Measurements from ENCODE around the gene SCFD2. TPM values are rescaled to one million over a fixed set of nuclear protein-coding genes. Genes with fewer than 3 reads are reported as not detected.

The SCFD2 gene
- total and polyA plus RNA-seq, 10 of the 15 experiments (the other 5 are each of a cell fraction or from before 2014, with no cell fraction given), result 4.8 to 37.6 (median 24.9) TPM

DNA sequence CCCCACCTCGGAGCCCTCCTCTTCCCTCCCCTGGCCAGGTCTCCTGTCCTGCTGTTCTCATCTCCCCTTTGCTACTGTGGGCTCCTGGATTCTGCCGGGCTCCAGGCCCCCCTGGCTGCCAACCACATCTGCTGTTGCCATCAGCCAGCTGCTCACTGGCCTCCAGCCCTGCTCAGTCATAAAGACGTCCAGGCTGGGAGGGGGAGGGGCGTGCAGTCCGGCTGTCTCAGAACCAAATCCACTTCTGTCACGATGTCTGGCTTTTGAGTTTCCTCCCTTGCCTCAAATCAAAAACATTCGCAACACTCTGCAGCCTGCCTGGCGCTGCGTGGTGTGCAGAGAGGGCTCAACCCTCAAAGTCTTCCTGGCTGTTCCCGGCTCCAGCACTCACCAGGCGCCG, 496.7 kb downstream of the SCFD2 start (continued):
- TF ChIP-seq, protein P1, sequence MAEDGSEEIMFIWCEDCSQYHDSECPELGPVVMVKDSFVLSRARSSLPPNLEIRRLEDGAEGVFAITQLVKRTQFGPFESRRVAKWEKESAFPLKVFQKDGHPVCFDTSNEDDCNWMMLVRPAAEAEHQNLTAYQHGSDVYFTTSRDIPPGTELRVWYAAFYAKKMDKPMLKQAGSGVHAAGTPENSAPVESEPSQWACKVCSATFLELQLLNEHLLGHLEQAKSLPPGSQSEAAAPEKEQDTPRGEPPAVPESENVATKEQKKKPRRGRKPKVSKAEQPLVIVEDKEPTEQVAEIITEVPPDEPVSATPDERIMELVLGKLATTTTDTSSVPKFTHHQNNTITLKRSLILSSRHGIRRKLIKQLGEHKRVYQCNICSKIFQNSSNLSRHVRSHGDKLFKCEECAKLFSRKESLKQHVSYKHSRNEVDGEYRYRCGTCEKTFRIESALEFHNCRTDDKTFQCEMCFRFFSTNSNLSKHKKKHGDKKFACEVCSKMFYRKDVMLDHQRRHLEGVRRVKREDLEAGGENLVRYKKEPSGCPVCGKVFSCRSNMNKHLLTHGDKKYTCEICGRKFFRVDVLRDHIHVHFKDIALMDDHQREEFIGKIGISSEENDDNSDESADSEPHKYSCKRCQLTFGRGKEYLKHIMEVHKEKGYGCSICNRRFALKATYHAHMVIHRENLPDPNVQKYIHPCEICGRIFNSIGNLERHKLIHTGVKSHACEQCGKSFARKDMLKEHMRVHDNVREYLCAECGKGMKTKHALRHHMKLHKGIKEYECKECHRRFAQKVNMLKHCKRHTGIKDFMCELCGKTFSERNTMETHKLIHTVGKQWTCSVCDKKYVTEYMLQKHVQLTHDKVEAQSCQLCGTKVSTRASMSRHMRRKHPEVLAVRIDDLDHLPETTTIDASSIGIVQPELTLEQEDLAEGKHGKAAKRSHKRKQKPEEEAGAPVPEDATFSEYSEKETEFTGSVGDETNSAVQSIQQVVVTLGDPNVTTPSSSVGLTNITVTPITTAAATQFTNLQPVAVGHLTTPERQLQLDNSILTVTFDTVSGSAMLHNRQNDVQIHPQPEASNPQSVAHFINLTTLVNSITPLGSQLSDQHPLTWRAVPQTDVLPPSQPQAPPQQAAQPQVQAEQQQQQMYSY (CRISPR knock-in tag; IDR thresholded peaks at IDR 0.05), result no peak
- no peak for TF ChIP-seq BMI1 (IDR thresholded peaks at IDR 0.05; ENCODE audit: borderline replicate concordance)
- TF ChIP-seq, protein P2, sequence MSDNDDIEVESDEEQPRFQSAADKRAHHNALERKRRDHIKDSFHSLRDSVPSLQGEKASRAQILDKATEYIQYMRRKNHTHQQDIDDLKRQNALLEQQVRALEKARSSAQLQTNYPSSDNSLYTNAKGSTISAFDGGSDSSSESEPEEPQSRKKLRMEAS (IDR thresholded peaks at IDR 0.05; ENCODE audit: low read depth, low read length), result no peak
- TF ChIP-seq LARP7 (IDR thresholded peaks at IDR 0.05), result no peak
- no peak for TF ChIP-seq CREM (IDR thresholded peaks at IDR 0.05; ENCODE audit: low read depth)
- no peak for TF ChIP-seq RCOR1 (conservative IDR thresholded peaks at IDR 0.05; ENCODE audit: low read depth, low read length)
- TF ChIP-seq FOXK2 (IDR thresholded peaks at IDR 0.05), result no peak
- TF ChIP-seq, protein P3, sequence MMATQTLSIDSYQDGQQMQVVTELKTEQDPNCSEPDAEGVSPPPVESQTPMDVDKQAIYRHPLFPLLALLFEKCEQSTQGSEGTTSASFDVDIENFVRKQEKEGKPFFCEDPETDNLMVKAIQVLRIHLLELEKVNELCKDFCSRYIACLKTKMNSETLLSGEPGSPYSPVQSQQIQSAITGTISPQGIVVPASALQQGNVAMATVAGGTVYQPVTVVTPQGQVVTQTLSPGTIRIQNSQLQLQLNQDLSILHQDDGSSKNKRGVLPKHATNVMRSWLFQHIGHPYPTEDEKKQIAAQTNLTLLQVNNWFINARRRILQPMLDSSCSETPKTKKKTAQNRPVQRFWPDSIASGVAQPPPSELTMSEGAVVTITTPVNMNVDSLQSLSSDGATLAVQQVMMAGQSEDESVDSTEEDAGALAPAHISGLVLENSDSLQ (IDR thresholded peaks at IDR 0.05), result no peak
- TF ChIP-seq, protein P4, sequence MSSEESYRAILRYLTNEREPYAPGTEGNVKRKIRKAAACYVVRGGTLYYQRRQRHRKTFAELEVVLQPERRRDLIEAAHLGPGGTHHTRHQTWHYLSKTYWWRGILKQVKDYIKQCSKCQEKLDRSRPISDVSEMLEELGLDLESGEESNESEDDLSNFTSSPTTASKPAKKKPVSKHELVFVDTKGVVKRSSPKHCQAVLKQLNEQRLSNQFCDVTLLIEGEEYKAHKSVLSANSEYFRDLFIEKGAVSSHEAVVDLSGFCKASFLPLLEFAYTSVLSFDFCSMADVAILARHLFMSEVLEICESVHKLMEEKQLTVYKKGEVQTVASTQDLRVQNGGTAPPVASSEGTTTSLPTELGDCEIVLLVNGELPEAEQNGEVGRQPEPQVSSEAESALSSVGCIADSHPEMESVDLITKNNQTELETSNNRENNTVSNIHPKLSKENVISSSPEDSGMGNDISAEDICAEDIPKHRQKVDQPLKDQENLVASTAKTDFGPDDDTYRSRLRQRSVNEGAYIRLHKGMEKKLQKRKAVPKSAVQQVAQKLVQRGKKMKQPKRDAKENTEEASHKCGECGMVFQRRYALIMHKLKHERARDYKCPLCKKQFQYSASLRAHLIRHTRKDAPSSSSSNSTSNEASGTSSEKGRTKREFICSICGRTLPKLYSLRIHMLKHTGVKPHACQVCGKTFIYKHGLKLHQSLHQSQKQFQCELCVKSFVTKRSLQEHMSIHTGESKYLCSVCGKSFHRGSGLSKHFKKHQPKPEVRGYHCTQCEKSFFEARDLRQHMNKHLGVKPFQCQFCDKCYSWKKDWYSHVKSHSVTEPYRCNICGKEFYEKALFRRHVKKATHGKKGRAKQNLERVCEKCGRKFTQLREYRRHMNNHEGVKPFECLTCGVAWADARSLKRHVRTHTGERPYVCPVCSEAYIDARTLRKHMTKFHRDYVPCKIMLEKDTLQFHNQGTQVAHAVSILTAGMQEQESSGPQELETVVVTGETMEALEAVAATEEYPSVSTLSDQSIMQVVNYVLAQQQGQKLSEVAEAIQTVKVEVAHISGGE (CRISPR knock-in tag; IDR thresholded peaks at IDR 0.05), result no peak
